ENCODE data around the gene NMRAL1.

The NMRAL1 gene

DNA sequence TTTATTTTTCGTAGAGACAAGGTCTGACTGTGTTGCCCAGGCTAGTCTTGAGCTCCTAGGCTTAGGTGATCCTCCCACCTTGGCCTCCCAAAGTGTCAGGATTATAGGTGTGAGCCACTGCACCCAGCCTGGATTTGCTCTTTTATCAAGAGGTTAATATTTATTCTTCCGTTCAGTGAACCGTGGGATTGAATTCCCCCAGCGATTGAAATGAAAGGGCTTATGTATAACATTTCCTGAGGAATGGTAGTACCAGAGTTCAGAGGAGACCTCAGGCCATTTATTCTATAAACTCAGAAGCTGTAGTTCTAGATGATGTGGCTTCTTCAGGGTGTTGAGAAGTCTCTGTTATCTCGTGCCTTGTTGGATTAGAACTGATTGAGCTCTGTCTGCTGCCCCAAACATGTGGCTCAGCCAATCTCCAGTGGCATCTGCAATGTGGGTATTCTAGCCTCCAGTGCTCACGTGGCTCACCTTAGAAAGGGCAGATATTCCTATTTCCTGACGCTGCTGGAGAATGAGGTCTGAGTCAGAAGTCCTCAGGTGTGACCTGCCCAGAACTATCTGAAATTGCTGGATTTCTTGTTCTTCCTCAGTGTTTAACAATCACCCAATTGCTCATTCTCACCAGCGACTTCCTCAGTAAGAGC is 24.2 kb upstream of the NMRAL1 start:
- no peak for ATAC-seq
- TF ChIP-seq ZNF565 (CRISPR knock-in tag; conservative IDR thresholded peaks at IDR 0.05; ENCODE audit: low read depth) (no peak), GLIS3 (CRISPR knock-in tag; IDR thresholded peaks at IDR 0.05) (no peak), RARB (CRISPR knock-in tag; IDR thresholded peaks at IDR 0.05) (no peak), CREB5 (CRISPR knock-in tag; IDR thresholded peaks at IDR 0.05; ENCODE audit: low read depth) (no peak), TCF4 (CRISPR knock-in tag; IDR thresholded peaks at IDR 0.05; ENCODE audit: borderline replicate concordance) (no peak), BACH2 (CRISPR knock-in tag; IDR thresholded peaks at IDR 0.05; ENCODE audit: borderline replicate concordance) (no peak), ARNTL (CRISPR knock-in tag; IDR thresholded peaks at IDR 0.05; ENCODE audit: borderline replicate concordance, low read depth) (no peak)
- TF ChIP-seq, protein P1, sequence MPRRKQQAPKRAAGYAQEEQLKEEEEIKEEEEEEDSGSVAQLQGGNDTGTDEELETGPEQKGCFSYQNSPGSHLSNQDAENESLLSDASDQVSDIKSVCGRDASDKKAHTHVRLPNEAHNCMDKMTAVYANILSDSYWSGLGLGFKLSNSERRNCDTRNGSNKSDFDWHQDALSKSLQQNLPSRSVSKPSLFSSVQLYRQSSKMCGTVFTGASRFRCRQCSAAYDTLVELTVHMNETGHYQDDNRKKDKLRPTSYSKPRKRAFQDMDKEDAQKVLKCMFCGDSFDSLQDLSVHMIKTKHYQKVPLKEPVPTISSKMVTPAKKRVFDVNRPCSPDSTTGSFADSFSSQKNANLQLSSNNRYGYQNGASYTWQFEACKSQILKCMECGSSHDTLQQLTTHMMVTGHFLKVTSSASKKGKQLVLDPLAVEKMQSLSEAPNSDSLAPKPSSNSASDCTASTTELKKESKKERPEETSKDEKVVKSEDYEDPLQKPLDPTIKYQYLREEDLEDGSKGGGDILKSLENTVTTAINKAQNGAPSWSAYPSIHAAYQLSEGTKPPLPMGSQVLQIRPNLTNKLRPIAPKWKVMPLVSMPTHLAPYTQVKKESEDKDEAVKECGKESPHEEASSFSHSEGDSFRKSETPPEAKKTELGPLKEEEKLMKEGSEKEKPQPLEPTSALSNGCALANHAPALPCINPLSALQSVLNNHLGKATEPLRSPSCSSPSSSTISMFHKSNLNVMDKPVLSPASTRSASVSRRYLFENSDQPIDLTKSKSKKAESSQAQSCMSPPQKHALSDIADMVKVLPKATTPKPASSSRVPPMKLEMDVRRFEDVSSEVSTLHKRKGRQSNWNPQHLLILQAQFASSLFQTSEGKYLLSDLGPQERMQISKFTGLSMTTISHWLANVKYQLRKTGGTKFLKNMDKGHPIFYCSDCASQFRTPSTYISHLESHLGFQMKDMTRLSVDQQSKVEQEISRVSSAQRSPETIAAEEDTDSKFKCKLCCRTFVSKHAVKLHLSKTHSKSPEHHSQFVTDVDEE (CRISPR knock-in tag; IDR thresholded peaks at IDR 0.05): no peak

GRCh38 chr16:4496305-4496704 is 21.9 kb upstream of the NMRAL1 start:
- no peak for TF ChIP-seq SNAI2 (CRISPR knock-in tag; IDR thresholded peaks at IDR 0.05)
- no peak for TF ChIP-seq CREB5 (CRISPR knock-in tag; IDR thresholded peaks at IDR 0.05; ENCODE audit: low read depth)
- TF ChIP-seq, protein P1 (CRISPR knock-in tag; IDR thresholded peaks at IDR 0.05): no peak
- no peak for TF ChIP-seq PATZ1 (CRISPR knock-in tag; IDR thresholded peaks at IDR 0.05; ENCODE audit: borderline replicate concordance)
- no peak for TF ChIP-seq ISL1 (CRISPR knock-in tag; IDR thresholded peaks at IDR 0.05)
- TF ChIP-seq ZFP30 (CRISPR knock-in tag; IDR thresholded peaks at IDR 0.05): no peak
- no peak for TF ChIP-seq BACH2 (CRISPR knock-in tag; IDR thresholded peaks at IDR 0.05; ENCODE audit: borderline replicate concordance)
- no peak for TF ChIP-seq RARB (CRISPR knock-in tag; IDR thresholded peaks at IDR 0.05)
- no peak for TF ChIP-seq ZC3H10 (CRISPR knock-in tag; IDR thresholded peaks at IDR 0.05)
- peak; percentile 6; the same call in 2 of the 3 replicates for ATAC-seq

GRCh38 chr16:4495766-4496165 is 21.3 kb upstream of the NMRAL1 start:
- ATAC-seq: no peak
- no peak for TF ChIP-seq ZNF70 (CRISPR knock-in tag; IDR thresholded peaks at IDR 0.05)
- no peak for TF ChIP-seq ZNF8 (CRISPR knock-in tag; IDR thresholded peaks at IDR 0.05)
- TF ChIP-seq PPARA (CRISPR knock-in tag; IDR thresholded peaks at IDR 0.05; ENCODE audit: borderline replicate concordance): no peak
- TF ChIP-seq GLIS3 (CRISPR knock-in tag; IDR thresholded peaks at IDR 0.05): no peak
- no peak for TF ChIP-seq BACH2 (CRISPR knock-in tag; IDR thresholded peaks at IDR 0.05; ENCODE audit: borderline replicate concordance)
- no peak for TF ChIP-seq ZFP3 (CRISPR knock-in tag; IDR thresholded peaks at IDR 0.05)
- TF ChIP-seq ESRRG (CRISPR knock-in tag; IDR thresholded peaks at IDR 0.05): no peak
- no peak for TF ChIP-seq ARNTL (CRISPR knock-in tag; IDR thresholded peaks at IDR 0.05; ENCODE audit: borderline replicate concordance, low read depth)
- TF ChIP-seq, protein P2, sequence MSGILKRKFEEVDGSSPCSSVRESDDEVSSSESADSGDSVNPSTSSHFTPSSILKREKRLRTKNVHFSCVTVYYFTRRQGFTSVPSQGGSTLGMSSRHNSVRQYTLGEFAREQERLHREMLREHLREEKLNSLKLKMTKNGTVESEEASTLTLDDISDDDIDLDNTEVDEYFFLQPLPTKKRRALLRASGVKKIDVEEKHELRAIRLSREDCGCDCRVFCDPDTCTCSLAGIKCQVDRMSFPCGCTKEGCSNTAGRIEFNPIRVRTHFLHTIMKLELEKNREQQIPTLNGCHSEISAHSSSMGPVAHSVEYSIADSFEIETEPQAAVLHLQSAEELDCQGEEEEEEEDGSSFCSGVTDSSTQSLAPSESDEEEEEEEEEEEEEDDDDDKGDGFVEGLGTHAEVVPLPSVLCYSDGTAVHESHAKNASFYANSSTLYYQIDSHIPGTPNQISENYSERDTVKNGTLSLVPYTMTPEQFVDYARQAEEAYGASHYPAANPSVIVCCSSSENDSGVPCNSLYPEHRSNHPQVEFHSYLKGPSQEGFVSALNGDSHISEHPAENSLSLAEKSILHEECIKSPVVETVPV (CRISPR knock-in tag; IDR thresholded peaks at IDR 0.05): no peak
- no peak for TF ChIP-seq ZFP30 (CRISPR knock-in tag; IDR thresholded peaks at IDR 0.05)
